HL-60 (cell line): ENCODE measurements around the gene ZMIZ1.

Source experiments
- CTCF ChIP-seq: IDR thresholded peaks from one replicate; pipeline ENCODE4 v1.5.1; 2011; ENCODE audit warnings: low read length, control low read depth, inconsistent platforms; ENCODE audit not compliant: insufficient read depth
- GABPA ChIP-seq: IDR thresholded peaks from 2 replicates; pipeline ENCODE4 v1.6.1; 2012; ENCODE audit warnings: low read depth
- POLR2AphosphoS5 ChIP-seq: IDR thresholded peaks from 2 replicates; pipeline ENCODE4 v1.6.1; 2012; ENCODE audit warnings: low read depth

DNA sequence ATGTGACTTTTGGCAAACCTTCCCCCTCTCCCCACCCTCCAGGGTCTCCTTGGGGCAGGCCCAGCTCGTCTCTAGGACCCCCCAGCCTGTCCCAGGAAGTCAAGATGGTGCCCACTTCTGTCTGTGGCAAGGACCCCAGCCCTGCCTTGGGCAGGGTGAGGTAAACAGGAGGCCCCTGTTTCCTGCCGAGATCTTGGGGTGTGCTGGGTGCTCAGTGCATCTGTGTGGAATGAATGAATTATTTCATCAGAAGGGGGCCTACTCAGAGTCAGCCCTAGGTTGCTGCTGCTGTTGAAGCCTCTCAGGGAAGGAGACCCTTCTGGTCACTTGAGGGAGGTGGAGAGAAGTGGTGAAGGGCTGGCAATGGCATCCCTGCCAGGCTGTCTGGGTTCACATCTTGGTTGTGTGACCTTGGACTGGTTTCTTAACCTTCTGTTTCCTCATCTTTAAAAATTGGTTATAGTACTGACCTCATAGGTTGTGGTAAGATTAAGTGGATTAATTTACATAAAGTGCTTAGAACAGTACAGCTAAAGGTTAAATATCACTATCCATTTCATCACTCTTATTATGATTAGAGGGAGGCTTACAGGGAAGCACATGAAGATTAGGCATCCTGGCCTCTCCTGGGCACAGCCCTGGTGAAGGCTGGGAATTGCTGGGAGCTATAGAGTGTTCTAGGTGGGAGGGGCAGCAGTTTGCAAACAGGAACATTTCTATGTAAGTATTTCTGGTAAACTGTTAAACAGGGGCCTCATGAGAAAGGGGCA, 67.7 kb downstream of the ZMIZ1 start:
- no peak for TF ChIP-seq POLR2AphosphoS5
- TF ChIP-seq CTCF, result no peak
- TF ChIP-seq GABPA, result no peak
